NCI-H748 (cell line): Measurements from ENCODE around the gene SLC2A6.

ENCODE experiments used
- DNase-seq: peaks from one replicate; lab custom pipeline; 2025; ENCODE audit not compliant: unreplicated experiment; lab: John Stamatoyannopoulos, UW

Gene SLC2A6

GRCh38 chr9:133516256-133516960 lies 37.5 kb upstream of the SLC2A6 start:
- DNase-seq, result no peak

DNA sequence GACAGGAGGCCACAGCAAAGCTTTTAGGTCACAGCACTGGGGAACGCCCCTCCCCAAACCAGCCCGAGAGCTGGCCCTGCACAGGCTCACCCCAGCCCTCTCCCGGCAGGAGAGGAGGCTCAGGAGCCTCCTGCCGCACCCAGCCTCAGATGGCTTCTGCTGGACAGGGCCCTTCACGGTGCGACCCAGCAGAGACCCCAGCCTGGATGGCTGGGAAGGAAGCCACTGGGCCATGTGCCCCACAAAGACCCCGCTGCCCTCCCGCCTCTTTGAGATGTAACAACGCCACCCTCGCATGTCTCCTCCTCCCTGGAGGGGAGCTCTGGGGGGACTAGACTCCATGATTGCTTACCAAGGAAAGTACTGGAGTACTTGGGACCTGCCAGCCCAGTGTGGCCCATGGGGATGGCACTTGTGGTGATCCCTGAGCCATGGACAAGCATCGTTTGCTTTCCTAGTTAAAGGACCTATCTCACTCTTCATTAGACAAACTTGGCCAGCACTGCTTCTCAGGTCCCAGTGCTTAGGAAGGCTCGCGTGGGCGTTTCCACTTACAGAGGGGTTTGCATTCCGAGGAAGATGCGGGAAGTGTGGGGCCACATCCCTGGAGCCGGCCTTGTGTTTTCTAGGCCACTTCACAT lies 36.8 kb upstream of the SLC2A6 start:
- no peak for DNase-seq

DNA sequence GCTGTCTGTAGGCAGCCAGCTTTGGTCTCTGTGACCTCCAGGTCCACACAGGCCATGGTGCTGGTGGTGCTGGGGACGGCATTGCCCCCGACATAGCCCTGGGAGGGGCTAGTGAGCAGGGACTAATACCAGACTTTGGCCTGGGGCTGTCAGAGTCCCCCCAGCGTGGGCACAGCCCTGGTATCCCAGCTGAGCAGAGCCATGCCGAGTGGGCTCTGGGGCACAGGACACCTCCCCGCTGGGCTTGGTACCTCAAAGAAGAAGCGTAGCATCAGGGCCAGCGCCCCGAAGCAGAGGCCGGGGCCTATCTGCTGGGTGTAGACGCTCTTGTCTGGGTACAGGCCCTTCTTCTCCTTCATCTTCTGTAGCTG lies 36.3 kb upstream of the SLC2A6 start:
- DNase-seq, result no peak

- DNase-seq, result no peak
Measured at GRCh38 chr9:133514460-133515239, 35.8 kb upstream of the SLC2A6 start.

- DNase-seq, result no peak
Measured at GRCh38 chr9:133513214-133514100, 34.6 kb upstream of the SLC2A6 start.

GRCh38 chr9:133512253-133513213 lies 33.6 kb upstream of the SLC2A6 start:
- no peak for DNase-seq

GRCh38 chr9:133511607-133512006 lies 32.7 kb upstream of the SLC2A6 start:
- no peak for DNase-seq

DNA sequence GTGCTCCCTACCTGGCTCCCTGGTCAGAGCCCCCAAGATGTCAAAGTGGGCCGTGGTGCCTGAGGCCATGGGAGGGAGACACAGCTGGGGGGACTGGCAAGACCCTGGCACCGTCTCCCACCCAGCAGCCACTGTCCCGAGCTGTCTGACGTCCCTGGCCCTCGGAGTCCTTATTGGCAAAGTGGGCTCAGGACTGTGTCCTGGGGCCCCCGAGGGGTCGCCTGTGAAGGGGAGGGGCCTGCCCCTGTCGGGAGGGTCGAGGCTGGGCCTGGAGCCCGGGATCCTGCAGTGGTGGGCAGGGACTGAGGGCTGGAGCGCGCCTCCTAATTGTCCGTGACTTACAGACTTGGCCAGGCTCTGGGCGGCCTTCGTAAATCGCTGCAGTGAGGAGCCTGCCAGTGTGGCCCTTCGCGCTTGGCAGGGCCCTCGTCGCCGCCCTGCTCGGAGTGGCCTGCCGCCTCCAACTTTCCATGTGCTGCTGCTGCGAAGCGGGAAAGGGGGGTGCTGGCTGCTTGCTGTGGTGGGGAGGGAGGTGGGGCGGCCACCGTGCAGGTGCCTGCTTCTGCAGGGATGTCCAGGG lies 32.1 kb upstream of the SLC2A6 start:
- no peak for DNase-seq

- DNase-seq, result peak; percentile 96
Measured at GRCh38 chr9:133509179-133510083, 30.5 kb upstream of the SLC2A6 start.

DNA sequence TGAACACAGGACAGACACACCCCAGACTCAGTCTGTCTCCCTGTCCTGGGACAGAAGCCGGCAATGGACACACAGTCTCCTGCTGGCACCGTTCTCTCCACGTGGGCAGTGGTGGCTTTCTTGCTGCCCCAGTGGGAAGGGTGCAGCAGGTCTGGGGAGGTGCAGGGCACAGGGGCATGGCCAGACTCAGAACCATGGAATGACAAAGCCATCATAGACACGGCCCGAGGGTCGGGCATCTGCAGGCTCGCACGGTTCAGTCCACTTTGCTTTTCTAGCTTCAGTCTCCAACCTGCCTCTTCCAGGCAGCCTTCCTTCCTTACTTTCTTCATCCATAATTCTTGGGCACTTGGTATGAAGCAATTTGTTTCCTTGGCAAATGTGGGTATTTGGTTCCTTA lies 29.1 kb upstream of the SLC2A6 start:
- no peak for DNase-seq

DNA sequence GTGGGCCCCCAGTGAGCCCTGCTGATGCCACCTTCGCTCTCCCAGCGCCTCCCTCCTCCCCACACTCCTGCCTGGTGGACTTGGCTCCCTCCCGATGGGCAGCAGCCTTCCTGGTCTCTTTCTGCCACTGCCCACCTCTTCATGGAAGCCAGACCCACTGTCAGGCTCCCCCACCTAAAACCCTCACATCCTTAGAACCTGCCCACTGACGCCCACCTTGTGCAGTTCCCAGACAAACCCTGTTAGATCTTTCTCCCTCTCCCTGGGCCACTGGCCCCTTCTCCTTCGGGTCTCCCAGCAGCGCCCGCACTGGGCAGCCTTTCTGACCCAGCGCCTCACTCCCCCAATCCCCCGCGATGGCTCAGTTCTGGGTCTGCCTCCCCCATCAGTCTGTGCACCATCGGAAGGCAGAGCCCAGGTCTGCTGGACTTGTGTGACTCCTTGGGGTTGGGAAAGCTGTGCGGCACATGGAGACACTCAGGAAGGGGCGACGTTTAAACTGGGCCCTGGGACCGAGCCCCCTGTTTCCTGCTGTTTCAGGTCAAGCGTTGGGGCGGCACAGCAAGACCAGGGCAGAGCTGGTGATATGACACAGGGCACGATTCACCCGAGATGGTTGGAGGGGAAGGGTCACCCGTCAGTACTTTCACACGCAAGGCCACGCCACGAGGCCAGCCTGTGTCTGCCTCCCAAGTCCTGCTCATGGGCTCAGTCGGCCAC lies 28.5 kb upstream of the SLC2A6 start:
- DNase-seq, result no peak

GRCh38 chr9:133506653-133507038 lies 27.7 kb upstream of the SLC2A6 start:
- DNase-seq, result peak; percentile 62

DNA sequence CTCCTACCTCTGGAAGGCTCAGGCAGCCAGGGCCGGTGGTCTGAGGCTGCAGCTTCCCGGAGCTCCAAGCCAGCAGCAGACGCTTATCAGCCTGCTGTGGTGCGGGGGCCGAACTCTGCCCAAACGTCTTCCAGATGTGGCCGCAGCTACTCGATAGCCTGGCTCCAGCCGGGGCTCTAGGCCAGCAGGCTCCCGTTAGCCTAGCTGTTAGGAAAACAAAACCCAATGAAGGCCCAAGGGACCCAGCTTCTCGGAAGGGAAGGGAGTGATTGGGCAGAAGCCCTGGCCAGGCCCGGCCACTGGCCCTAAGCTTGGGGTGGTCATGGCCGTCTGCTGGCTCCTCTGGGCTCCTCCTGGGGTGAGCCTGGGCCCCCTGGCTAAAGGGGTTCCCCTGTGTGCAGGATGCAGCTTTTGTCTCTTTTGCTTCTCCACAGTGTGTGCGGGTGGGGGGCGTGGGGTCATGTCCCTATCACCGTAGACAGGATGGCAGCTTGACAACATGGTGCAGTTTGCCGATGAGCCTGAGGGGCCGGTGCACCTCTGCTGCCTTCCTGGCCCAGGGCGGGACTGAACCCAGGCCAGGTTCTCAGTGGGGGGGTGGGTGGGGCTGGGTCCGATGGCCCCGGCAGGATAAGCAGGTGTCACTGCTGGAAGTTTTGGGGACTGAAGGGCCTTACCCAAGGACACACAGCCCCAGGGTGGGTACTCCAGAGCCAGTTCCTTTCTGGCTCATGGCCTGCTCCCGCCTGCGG lies 27.2 kb upstream of the SLC2A6 start:
- DNase-seq, result no peak

GRCh38 chr9:133505186-133505830 lies 26.4 kb upstream of the SLC2A6 start:
- no peak for DNase-seq

- no peak for DNase-seq
Measured at GRCh38 chr9:133502112-133502511, 23.2 kb upstream of the SLC2A6 start.

DNA sequence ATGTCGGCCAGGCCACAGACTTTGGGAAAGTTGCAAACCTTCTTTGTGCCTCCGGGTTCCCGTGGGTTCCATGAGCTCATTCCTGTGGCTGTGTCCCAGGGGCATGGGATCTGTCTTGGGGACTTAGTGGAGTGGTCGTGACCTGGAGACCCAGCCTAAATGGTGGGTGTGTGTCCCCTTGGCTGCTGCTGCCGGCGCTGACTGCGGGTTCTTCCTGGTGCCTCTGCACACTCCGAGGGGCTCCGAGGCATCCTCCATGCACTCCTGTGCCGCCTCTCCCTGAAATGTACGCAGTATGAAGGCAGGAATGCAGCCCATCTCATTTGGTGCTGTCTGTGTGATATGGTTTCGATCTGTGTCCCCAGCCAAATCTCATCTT lies 21.0 kb upstream of the SLC2A6 start:
- no peak for DNase-seq
